Body of pancreas (tissue), 4 donors: ENCODE results near the gene SEM1.

Source experiments
- CTCF ChIP-seq, 7 experiments: fragments of 450-650 bp in 4 of 7; fragments of 200-600 bp in 3 of 7; sonication (generic) in 3 of 7; IDR thresholded peaks; one replicate each; pipeline ENCODE4 v1.5.1; 2016 to 2019; ENCODE audit warnings: antibody characterized with exemption in 7 of 7
- POLR2A ChIP-seq, 3 donors: fragments of 450-650 bp; IDR thresholded peaks; one replicate each; pipeline ENCODE4 v1.6.1; 2016; ENCODE audit warnings: antibody characterized with exemption in 3 of 3, mild to moderate bottlenecking in 2 of 3

DNA sequence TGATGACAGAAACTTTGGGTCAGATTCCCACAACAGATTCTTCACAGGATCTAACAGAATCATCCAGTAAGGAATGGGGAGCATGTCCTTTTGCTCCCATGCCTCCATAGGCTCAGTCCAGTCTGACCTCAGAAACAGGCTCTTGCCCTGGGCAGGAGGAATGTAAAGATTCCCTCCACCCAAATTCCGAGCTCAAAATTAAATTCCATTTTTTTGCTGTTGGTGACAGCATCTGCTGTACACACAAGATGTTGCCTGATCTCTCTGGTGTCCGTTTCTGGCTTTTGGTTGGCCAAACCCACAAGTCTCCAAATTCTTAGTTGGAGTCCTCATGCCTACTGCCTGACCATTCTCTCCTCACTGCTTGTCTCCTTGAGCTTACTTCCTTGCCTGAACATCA, 53.7 kb downstream of the SEM1 start:
- TF ChIP-seq POLR2A (IDR thresholded peaks at IDR 0.05), result no peak
- TF ChIP-seq CTCF (IDR thresholded peaks at IDR 0.05), result no peak
